Tibial nerve (tissue), 4 donors: ENCODE measurements around the gene RENBP. TPM values are rescaled to one million over a fixed set of nuclear protein-coding genes. Genes with fewer than 3 reads are reported as not detected.

ENCODE experiments used
- DNase-seq, 2 donors: peaks; one replicate each; pipeline ENCODE4 v3.0.0-alpha.2; 2019; ENCODE audit warnings: low spot score in 2 of 2
- H3K27ac ChIP-seq, 4 donors: fragments of 200-600 bp; sonication (generic) in 3 of 4; one replicate each; pipeline ENCODE4 v1.5.1; 2017 to 2019; ENCODE audit warnings: mild to moderate bottlenecking in 1 of 4
- H3K27me3 ChIP-seq, 2 donors: fragments of 200-600 bp; sonication (generic) in 1 of 2; one replicate each; pipeline versions ENCODE4 v1.5.1 to v1.6.0; 2017 to 2019
- H3K36me3 ChIP-seq, 3 donors: fragments of 200-600 bp; sonication (generic); one replicate each; pipeline ENCODE4 v1.5.1; 2018 to 2019
- H3K4me1 ChIP-seq, 4 donors: fragments of 200-600 bp; sonication (generic) in 3 of 4; one replicate each; pipeline ENCODE4 v1.5.1; 2017 to 2019
- H3K4me3 ChIP-seq, 4 donors: fragments of 200-600 bp; sonication (generic) in 3 of 4; one replicate each; pipeline ENCODE4 v1.5.1; 2017 to 2019; ENCODE audit warnings: mild to moderate bottlenecking in 1 of 4, moderate library complexity in 1 of 4
- H3K9me3 ChIP-seq, 4 donors: fragments of 200-600 bp; sonication (generic) in 3 of 4; one replicate each; pipeline ENCODE4 v1.5.1; 2017 to 2019
- CTCF ChIP-seq, 5 experiments: fragments of 200-600 bp in 3 of 5; fragments of 450-650 bp in 2 of 5; sonication (generic) in 3 of 5; IDR thresholded peaks; one replicate each; pipeline ENCODE4 v1.5.1; 2016 to 2019; ENCODE audit warnings: antibody characterized with exemption in 5 of 5, mild to moderate bottlenecking in 3 of 5, moderate library complexity in 2 of 5
- EP300 ChIP-seq, 2 donors: sonication (generic); formaldehyde crosslinking; IDR thresholded peaks; one replicate each; pipeline ENCODE4 v1.6.1; 2017; ENCODE audit warnings: antibody characterized with exemption in 2 of 2, mild to moderate bottlenecking in 1 of 2
- POLR2A ChIP-seq, 2 donors: fragments of 450-650 bp; IDR thresholded peaks; one replicate each; pipeline ENCODE4 v1.6.1; 2017; ENCODE audit warnings: antibody characterized with exemption in 2 of 2, mild to moderate bottlenecking in 2 of 2, moderate library complexity in 2 of 2
- WGBS, 2 donors: methylation state at CpG; one replicate each; pipeline ENCODE4 v1.1.5; 2018; 5-methylcytosine and 5-hydroxymethylcytosine counted together
- total RNA-seq, 4 donors: library from RNA; depleted of rRNA; stranded (reverse); fragments of >200 nt; gene quantifications; one replicate each; pipeline ENCODE4 v1.1.0, GENCODE V29; 2016

The RENBP gene
- total RNA-seq, 4 donors from 2014 or later: 12.1 to 28.8 (median 17.8) TPM

GRCh38 chrX:153945956-153946943 lies 1.8 kb upstream of the RENBP start:
- peak overlapping the region in 1 of 4 donors; percentile 81 for H3K27ac ChIP-seq
- 82 to 89% methylated on average over 16 to 24 of the region's 24 CpGs for WGBS, 2 donors
- peaks cover 0 to 16% (median 0%) of the 10 kb centered on the region in 3 donors for H3K36me3 ChIP-seq
- no peaks in the 10 kb centered on the region for H3K9me3 ChIP-seq
- TF ChIP-seq EP300 (IDR thresholded peaks at IDR 0.05): no peak
- TF ChIP-seq CTCF (IDR thresholded peaks at IDR 0.05): no peak
- no peak for TF ChIP-seq POLR2A (IDR thresholded peaks at IDR 0.05)
- H3K4me1 ChIP-seq: peaks cover 0 to 58% (median 13%) of the 10 kb centered on the region in 4 donors
- no peak overlapping the region for H3K4me3 ChIP-seq
- peaks cover 0 to 12% of the 10 kb centered on the region in 2 donors for H3K27me3 ChIP-seq
- no peak for DNase-seq

- DNase-seq: no peak
- 37 to 40% methylated on average over 1 to 5 of the region's 6 CpGs for WGBS, 2 donors
- H3K9me3 ChIP-seq: no peaks in the 10 kb centered on the region
- H3K27ac ChIP-seq: peak overlapping the region; percentile 65 to 85 (median 78)
- peaks cover 0 to 14% of the 10 kb centered on the region in 2 donors for H3K27me3 ChIP-seq
- H3K4me1 ChIP-seq: peaks cover 0 to 53% (median 14%) of the 10 kb centered on the region in 4 donors
- H3K36me3 ChIP-seq: peaks cover 0 to 1% (median 0%) of the 10 kb centered on the region in 3 donors
- TF ChIP-seq CTCF (IDR thresholded peaks at IDR 0.05) (no peak), EP300 (IDR thresholded peaks at IDR 0.05) (no peak), POLR2A (IDR thresholded peaks at IDR 0.05) (no peak)
- H3K4me3 ChIP-seq: peak overlapping the region; percentile 27 to 54 (median 35)
Measured at GRCh38 chrX:153944800-153945150, 332 bp upstream of the RENBP start.

GRCh38 chrX:153941336-153942252 lies 2.8 kb downstream of the RENBP start:
- Histone ChIP-seq H3K27ac (peak overlapping the region in 2 of 4 donors; percentile 70 to 75), H3K36me3 (no peaks in the 10 kb centered on the region), H3K27me3 (peaks cover 0 to 14% of the 10 kb centered on the region in 2 donors), H3K4me1 (peaks cover 0 to 23% (median 6%) of the 10 kb centered on the region in 4 donors), H3K4me3 (peak overlapping the region in 1 of 4 donors; percentile 19), H3K9me3 (no peaks in the 10 kb centered on the region)
- WGBS, 2 donors: 37 to 48% methylated on average over 6 to 23 of the region's 23 CpGs
- DNase-seq: no peak
- TF ChIP-seq EP300 (IDR thresholded peaks at IDR 0.05) (no peak), POLR2A (IDR thresholded peaks at IDR 0.05) (no peak), CTCF (IDR thresholded peaks at IDR 0.05) (no peak)

GRCh38 chrX:153939573-153939972 lies 4.9 kb downstream of the RENBP start:
- Histone ChIP-seq H3K9me3 (no peaks in the 10 kb centered on the region), H3K4me3 (no peak overlapping the region), H3K27me3 (peaks cover 0 to 14% of the 10 kb centered on the region in 2 donors), H3K36me3 (no peaks in the 10 kb centered on the region), H3K27ac (no peak overlapping the region), H3K4me1 (peaks cover 0 to 28% (median 6%) of the 10 kb centered on the region in 4 donors)
- no peak for DNase-seq
- no peak for TF ChIP-seq EP300 (IDR thresholded peaks at IDR 0.05)
- TF ChIP-seq CTCF (IDR thresholded peaks at IDR 0.05): no peak
- TF ChIP-seq POLR2A (IDR thresholded peaks at IDR 0.05): no peak
- WGBS, 2 donors: 69 to 78% methylated on average over 3 to 7 of the region's 7 CpGs
